Measurements from ENCODE around the gene TRIM62.

GRCh38 chr1:33177996-33178540 is 3.8 kb downstream of the TRIM62 start:
- TF ChIP-seq POLR2A (IDR thresholded peaks at IDR 0.05; ENCODE audit: low read length): no peak
- no peak for TF ChIP-seq GATA1 (IDR thresholded peaks at IDR 0.05; ENCODE audit: low read depth, low read length)
